ENCODE measurements around the gene ZNF350. TPM values are rescaled to one million over a fixed set of nuclear protein-coding genes. Genes with fewer than 3 reads are reported as not detected.

Gene ZNF350
- total and polyA plus RNA-seq, 2 of the 13 experiments (the other 11 are each of a cell fraction or from before 2014, with no cell fraction given) = 3.7 to 6.9 TPM

DNA sequence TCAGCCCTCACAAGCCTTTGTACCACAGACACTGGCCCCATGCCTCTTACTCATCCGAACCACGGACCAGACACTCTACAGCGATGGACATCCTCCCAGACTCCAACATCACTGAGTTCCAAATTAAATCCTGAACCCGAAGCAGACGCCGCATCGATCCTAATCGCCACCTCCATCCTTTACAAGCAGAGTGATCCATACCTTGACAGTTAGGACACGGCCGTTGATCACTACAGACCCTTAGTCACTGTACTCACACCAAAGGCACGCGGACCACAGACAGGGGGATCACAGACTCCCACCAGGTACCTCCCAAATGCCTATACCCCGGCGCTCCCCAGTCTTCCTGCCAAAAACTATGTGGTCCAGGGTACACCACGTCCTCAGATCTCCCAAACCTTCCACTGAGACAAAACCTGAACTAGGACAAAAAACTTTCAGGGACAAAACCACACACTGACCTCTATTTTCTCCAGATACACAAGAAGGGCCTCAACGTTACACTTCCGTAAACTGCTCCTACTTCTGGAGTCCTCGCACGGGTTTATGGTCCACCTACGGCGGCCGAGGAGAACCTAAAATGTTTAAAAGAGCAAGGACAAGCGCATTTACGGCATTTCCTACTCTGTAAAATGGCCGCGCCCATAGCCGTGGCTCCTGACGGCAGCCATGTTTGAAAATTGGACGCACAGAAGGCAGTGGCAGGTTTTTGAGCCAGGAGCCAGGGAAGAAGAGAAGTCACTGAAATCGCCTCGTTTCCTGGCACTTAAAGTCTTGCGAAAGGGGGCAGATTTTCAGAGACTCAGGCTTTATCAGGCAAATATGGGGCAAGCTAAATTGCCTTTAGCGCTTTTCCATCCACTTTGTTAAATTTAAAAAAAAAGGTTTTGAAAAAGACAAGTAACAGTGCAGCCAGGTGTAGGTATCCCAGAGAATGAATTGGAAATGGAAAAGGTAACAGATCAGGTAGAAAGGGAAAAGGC lies at the start of gene ZNF350 (continued):
- TF ChIP-seq RXRB (CRISPR knock-in tag; IDR thresholded peaks at IDR 0.05; ENCODE audit: borderline replicate concordance) (peak; percentile 70), CHCHD3 (CRISPR knock-in tag; IDR thresholded peaks at IDR 0.05) (no peak), ZNF564 (CRISPR knock-in tag; IDR thresholded peaks at IDR 0.05) (no peak), HNF4G (IDR thresholded peaks at IDR 0.05; ENCODE audit: borderline replicate concordance, low read depth, low read length) (no peak), HNF4G (CRISPR knock-in tag; IDR thresholded peaks at IDR 0.05; ENCODE audit: borderline replicate concordance, low read depth) (no peak), HNRNPLL (IDR thresholded peaks at IDR 0.05; ENCODE audit: low read depth, low read length, poor library complexity, severe bottlenecking) (no peak), BRD4 (CRISPR knock-in tag; IDR thresholded peaks at IDR 0.05) (peak; percentile 75), KMT2B (CRISPR knock-in tag; IDR thresholded peaks at IDR 0.05) (peak; percentile 95), SKI (IDR thresholded peaks at IDR 0.05; ENCODE audit: partially characterized antibody) (no peak), PTBP1 (IDR thresholded peaks at IDR 0.05; ENCODE audit: low read depth, low read length, poor library complexity, severe bottlenecking) (no peak), ZNF703 (CRISPR knock-in tag; IDR thresholded peaks at IDR 0.05; ENCODE audit: borderline replicate concordance) (no peak; the same call in 1 of the 2 replicates), PHF8 (CRISPR knock-in tag; IDR thresholded peaks at IDR 0.05) (peak; percentile 75), NRL (CRISPR knock-in tag; IDR thresholded peaks at IDR 0.05; ENCODE audit: borderline replicate concordance) (no peak), ADNP (CRISPR knock-in tag; IDR thresholded peaks at IDR 0.05) (no peak)
- TF ChIP-seq, protein P1, sequence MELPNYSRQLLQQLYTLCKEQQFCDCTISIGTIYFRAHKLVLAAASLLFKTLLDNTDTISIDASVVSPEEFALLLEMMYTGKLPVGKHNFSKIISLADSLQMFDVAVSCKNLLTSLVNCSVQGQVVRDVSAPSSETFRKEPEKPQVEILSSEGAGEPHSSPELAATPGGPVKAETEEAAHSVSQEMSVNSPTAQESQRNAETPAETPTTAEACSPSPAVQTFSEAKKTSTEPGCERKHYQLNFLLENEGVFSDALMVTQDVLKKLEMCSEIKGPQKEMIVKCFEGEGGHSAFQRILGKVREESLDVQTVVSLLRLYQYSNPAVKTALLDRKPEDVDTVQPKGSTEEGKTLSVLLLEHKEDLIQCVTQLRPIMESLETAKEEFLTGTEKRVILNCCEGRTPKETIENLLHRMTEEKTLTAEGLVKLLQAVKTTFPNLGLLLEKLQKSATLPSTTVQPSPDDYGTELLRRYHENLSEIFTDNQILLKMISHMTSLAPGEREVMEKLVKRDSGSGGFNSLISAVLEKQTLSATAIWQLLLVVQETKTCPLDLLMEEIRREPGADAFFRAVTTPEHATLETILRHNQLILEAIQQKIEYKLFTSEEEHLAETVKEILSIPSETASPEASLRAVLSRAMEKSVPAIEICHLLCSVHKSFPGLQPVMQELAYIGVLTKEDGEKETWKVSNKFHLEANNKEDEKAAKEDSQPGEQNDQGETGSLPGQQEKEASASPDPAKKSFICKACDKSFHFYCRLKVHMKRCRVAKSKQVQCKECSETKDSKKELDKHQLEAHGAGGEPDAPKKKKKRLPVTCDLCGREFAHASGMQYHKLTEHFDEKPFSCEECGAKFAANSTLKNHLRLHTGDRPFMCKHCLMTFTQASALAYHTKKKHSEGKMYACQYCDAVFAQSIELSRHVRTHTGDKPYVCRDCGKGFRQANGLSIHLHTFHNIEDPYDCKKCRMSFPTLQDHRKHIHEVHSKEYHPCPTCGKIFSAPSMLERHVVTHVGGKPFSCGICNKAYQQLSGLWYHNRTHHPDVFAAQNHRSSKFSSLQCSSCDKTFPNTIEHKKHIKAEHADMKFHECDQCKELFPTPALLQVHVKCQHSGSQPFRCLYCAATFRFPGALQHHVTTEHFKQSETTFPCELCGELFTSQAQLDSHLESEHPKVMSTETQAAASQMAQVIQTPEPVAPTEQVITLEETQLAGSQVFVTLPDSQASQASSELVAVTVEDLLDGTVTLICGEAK (IDR thresholded peaks at IDR 0.05) = no peak
- TF ChIP-seq, protein P1 (CRISPR knock-in tag; IDR thresholded peaks at IDR 0.05) = no peak; the same call in 1 of the 2 replicates
- TF ChIP-seq, protein P2, sequence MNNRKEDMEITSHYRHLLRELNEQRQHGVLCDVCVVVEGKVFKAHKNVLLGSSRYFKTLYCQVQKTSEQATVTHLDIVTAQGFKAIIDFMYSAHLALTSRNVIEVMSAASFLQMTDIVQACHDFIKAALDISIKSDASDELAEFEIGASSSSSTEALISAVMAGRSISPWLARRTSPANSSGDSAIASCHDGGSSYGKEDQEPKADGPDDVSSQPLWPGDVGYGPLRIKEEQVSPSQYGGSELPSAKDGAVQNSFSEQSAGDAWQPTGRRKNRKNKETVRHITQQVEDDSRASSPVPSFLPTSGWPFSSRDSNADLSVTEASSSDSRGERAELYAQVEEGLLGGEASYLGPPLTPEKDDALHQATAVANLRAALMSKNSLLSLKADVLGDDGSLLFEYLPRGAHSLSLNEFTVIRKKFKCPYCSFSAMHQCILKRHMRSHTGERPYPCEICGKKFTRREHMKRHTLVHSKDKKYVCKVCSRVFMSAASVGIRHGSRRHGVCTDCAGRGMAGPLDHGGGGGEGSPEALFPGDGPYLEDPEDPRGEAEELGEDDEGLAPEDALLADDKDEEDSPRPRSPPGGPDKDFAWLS (CRISPR knock-in tag; IDR thresholded peaks at IDR 0.05; ENCODE audit: borderline replicate concordance) = no peak

All from HepG2 (cell line).